Measurements from ENCODE around the gene STRA8. TPM values are rescaled to one million over a fixed set of nuclear protein-coding genes. Genes with fewer than 3 reads are reported as not detected.

The STRA8 gene
- total and polyA plus RNA-seq, 2 donors = 0.16 to 0.28 TPM

DNA sequence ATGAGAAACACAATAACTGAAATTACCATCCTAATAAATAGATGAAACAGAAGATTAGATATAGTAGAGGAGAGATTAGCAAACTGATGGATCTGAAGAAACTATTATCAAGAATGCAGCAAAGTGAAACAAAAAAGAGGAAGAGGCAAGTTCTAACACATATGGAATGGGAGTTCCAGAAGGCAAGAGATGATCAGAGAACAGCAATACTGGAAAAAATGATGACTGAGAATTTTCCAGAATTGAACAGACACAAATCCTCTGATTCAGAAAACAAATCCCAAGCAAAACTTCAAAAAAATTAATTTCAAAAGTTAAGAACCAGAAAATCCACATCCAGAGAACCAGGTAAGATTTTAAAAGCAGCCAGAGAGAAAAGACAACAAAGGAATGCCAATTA, 42.9 kb upstream of the STRA8 start:
- peaks cover 67 to 73% of the 10 kb centered on the region in 2 donors for H3K36me3 ChIP-seq (ENCODE audit: control insufficient read depth in 2 of 2, insufficient read depth in 2 of 2, low read length in 1 of 2)
- no peak for DNase-seq (ENCODE audit: low read depth in 6 of 9, low spot score in 9 of 9)
- peaks cover 0 to 4% of the 10 kb centered on the region in 2 donors for H3K4me1 ChIP-seq (ENCODE audit: control insufficient read depth in 2 of 2, insufficient read depth in 2 of 2, low read length in 2 of 2)
- no peaks in the 10 kb centered on the region for H3K27me3 ChIP-seq (ENCODE audit: control insufficient read depth in 2 of 2, insufficient read depth in 1 of 2, low read length in 1 of 2)
- peak overlapping the region in 1 of 2 donors; percentile 55 for H3K27ac ChIP-seq (ENCODE audit: low read depth in 1 of 2, low read length in 1 of 2)
- no peaks in the 10 kb centered on the region for H3K9me3 ChIP-seq (ENCODE audit: control insufficient read depth in 2 of 2, insufficient read depth in 1 of 2, low read length in 1 of 2)
- H3K4me3 ChIP-seq (ENCODE audit: low read length in 2 of 2) = no peak overlapping the region

DNA sequence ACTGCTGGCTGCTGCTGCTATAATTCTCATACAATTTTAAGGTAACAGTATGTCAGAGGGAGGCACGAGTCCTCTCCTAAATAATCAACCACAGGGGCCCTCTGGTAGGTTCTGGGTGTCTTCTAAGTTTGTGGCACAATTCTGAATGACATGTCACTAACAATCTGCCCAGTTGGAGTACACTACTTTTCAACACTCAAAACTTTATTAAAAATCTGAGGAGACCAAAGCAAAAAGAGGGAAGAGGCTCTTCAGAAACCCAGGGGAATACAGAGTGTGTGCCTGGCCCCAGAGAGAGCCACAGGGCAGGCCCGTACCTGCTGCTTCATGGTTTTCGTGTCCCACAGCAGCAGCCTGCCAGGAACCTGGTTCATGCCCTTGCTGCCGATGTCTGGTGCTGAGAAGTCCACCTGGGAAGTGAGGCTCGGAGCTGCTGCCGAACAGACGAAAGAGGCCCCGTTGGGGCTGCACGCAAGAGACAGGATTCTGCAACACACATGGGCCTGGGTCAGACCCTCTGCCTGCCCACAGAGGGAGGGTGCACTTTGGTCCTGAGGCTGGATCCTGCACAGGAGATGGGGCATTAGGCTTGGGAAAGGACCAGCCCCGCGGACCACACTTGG, 40.6 kb upstream of the STRA8 start:
- DNase-seq (ENCODE audit: low read depth in 6 of 9, low spot score in 9 of 9) = no peak
- no peak overlapping the region for H3K4me3 ChIP-seq (ENCODE audit: low read length in 2 of 2)
- 98% methylated on average over 11 of the region's 11 CpGs for WGBS
- H3K27me3 ChIP-seq (ENCODE audit: control insufficient read depth in 2 of 2, insufficient read depth in 1 of 2, low read length in 1 of 2) = no peaks in the 10 kb centered on the region
- H3K9me3 ChIP-seq (ENCODE audit: control insufficient read depth in 2 of 2, insufficient read depth in 1 of 2, low read length in 1 of 2) = no peaks in the 10 kb centered on the region
- peaks cover 64 to 72% of the 10 kb centered on the region in 2 donors for H3K36me3 ChIP-seq (ENCODE audit: control insufficient read depth in 2 of 2, insufficient read depth in 2 of 2, low read length in 1 of 2)
- H3K4me1 ChIP-seq (ENCODE audit: control insufficient read depth in 2 of 2, insufficient read depth in 2 of 2, low read length in 2 of 2) = peaks cover 0 to 4% of the 10 kb centered on the region in 2 donors
- no peak overlapping the region for H3K27ac ChIP-seq (ENCODE audit: low read depth in 1 of 2, low read length in 1 of 2)

DNA sequence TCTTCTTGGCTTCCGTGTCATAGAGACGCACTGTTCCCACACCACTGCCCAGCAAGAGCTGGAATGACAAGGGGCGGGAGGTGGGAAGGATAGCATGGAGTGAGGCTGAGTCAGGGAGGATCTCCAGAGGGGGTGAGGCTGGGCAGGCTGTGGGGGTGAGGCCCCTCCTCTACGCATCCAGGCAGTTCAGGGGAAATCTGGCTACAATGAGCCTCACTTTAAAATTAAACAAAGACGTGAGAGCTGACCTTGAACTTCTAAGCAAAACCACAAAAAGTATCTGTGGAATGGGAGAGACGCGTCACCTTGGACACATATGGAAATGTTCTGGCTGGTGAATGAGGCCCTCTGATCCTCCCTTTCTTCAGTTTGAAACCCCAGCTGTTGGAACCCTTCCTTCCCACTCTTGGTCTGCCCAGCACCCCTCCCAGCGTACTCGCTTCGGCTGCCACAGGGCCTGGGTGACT, 40.0 kb upstream of the STRA8 start:
- Histone ChIP-seq H3K27me3 (ENCODE audit: control insufficient read depth in 2 of 2, insufficient read depth in 1 of 2, low read length in 1 of 2) (no peaks in the 10 kb centered on the region), H3K4me3 (ENCODE audit: low read length in 2 of 2) (no peak overlapping the region), H3K9me3 (ENCODE audit: control insufficient read depth in 2 of 2, insufficient read depth in 1 of 2, low read length in 1 of 2) (no peaks in the 10 kb centered on the region), H3K4me1 (ENCODE audit: control insufficient read depth in 2 of 2, insufficient read depth in 2 of 2, low read length in 2 of 2) (peaks cover 0 to 4% of the 10 kb centered on the region in 2 donors), H3K27ac (ENCODE audit: low read depth in 1 of 2, low read length in 1 of 2) (peak overlapping the region; percentile 21 to 38), H3K36me3 (ENCODE audit: control insufficient read depth in 2 of 2, insufficient read depth in 2 of 2, low read length in 1 of 2) (peaks cover 62 to 69% of the 10 kb centered on the region in 2 donors)
- no peak for DNase-seq (ENCODE audit: low read depth in 6 of 9, low spot score in 9 of 9)
- 92% methylated on average over 10 of the region's 10 CpGs for WGBS

DNA sequence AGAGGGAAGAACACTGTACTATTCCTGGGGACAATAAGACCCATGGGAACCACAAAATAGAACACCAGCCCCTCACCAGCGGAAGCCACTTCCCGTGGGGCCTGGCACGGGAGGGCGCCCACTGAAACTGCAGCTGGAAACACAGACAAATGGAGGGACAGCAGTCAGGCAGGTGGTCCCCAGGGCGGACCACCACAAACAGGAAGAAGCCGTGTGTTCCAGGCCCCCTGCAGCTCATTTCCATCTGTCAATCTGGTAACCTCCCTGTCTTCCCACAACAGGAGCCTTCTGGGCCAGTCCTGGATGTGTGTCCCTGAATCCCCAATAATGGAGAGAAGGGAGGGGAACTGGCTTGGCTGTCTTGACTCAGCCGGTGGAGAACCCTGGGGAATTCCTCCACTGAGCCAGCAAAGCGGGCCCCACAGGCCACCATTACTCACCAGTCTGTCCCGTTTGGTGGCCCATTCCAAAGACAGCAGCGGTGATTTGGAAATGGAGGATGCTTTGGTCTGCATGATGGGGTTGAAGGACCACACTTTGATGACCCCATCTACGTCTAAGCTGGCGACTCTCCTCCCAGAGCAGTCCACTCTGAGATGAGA, 39.0 kb upstream of the STRA8 start:
- H3K9me3 ChIP-seq (ENCODE audit: control insufficient read depth in 2 of 2, insufficient read depth in 1 of 2, low read length in 1 of 2) = no peaks in the 10 kb centered on the region
- peaks cover 59 to 63% of the 10 kb centered on the region in 2 donors for H3K36me3 ChIP-seq (ENCODE audit: control insufficient read depth in 2 of 2, insufficient read depth in 2 of 2, low read length in 1 of 2)
- H3K4me3 ChIP-seq (ENCODE audit: low read length in 2 of 2) = no peak overlapping the region
- DNase-seq (ENCODE audit: low read depth in 6 of 9, low spot score in 9 of 9) = no peak
- 95% methylated on average over 12 of the region's 12 CpGs for WGBS
- H3K27me3 ChIP-seq (ENCODE audit: control insufficient read depth in 2 of 2, insufficient read depth in 1 of 2, low read length in 1 of 2) = no peaks in the 10 kb centered on the region
- no peak overlapping the region for H3K27ac ChIP-seq (ENCODE audit: low read depth in 1 of 2, low read length in 1 of 2)
- H3K4me1 ChIP-seq (ENCODE audit: control insufficient read depth in 2 of 2, insufficient read depth in 2 of 2, low read length in 2 of 2) = no peaks in the 10 kb centered on the region

DNA sequence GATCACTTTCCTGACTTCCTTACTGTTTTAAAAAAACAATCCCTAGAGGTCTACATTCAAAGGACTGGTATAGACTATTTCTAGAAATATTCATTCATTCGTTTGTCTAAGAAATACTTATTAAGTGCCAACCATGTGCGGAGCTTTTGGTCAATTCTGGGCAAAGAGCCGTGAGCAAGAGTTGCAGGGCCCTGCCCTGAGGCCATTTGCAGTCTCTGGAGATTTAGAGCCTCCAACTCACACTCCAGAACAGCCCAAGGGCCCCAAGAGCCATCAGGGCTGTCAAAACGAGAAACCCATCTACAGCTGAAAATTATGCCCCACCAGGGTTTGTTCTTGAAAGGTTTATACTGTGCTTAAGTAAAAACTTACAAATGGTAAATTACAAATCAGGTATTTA, 38.5 kb upstream of the STRA8 start:
- WGBS = 97% methylated on average over 4 of the region's 4 CpGs
- no peak for DNase-seq (ENCODE audit: low read depth in 6 of 9, low spot score in 9 of 9)
- no peaks in the 10 kb centered on the region for H3K27me3 ChIP-seq (ENCODE audit: control insufficient read depth in 2 of 2, insufficient read depth in 1 of 2, low read length in 1 of 2)
- H3K9me3 ChIP-seq (ENCODE audit: control insufficient read depth in 2 of 2, insufficient read depth in 1 of 2, low read length in 1 of 2) = no peaks in the 10 kb centered on the region
- no peak overlapping the region for H3K4me3 ChIP-seq (ENCODE audit: low read length in 2 of 2)
- H3K36me3 ChIP-seq (ENCODE audit: control insufficient read depth in 2 of 2, insufficient read depth in 2 of 2, low read length in 1 of 2) = peaks cover 59 to 62% of the 10 kb centered on the region in 2 donors
- no peak overlapping the region for H3K27ac ChIP-seq (ENCODE audit: low read depth in 1 of 2, low read length in 1 of 2)
- H3K4me1 ChIP-seq (ENCODE audit: control insufficient read depth in 2 of 2, insufficient read depth in 2 of 2, low read length in 2 of 2) = no peaks in the 10 kb centered on the region

DNA sequence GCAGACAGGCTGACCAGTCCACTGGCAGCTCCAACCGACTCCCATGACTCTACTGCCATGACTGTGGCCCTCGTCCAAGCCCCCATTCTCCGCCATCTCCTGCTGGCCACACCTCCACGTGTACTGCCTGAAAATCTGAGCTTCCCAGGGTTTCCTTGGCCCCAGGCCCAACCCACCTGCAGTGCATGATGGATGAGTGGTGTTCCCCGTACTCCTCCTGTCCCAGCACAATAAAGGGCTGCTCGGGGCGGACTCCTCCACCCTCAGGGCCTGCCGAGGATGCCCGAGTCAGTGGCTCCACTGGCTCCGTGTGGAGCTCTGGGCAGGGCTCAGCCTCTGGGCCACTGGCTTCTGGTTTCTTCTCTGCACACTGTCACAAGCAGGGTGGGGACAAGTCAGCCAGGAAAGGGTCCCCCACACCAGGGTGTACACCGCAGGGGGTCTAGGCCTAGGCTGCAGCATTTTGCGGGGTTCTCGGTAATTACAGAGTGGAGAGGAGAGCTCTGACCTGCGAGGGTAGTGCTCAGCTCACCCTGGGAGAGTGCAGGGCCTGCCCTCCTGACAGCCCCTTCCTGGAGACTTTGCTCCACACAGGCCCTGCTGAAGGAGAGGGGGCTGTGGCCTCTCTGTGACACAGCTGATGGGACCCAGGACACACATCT, 37.5 kb upstream of the STRA8 start:
- WGBS = 96% methylated on average over 14 of the region's 14 CpGs
- no peak for DNase-seq (ENCODE audit: low read depth in 6 of 9, low spot score in 9 of 9)
- Histone ChIP-seq H3K27ac (ENCODE audit: low read depth in 1 of 2, low read length in 1 of 2) (no peak overlapping the region), H3K9me3 (ENCODE audit: control insufficient read depth in 2 of 2, insufficient read depth in 1 of 2, low read length in 1 of 2) (no peaks in the 10 kb centered on the region), H3K4me3 (ENCODE audit: low read length in 2 of 2) (no peak overlapping the region), H3K27me3 (ENCODE audit: control insufficient read depth in 2 of 2, insufficient read depth in 1 of 2, low read length in 1 of 2) (no peaks in the 10 kb centered on the region), H3K4me1 (ENCODE audit: control insufficient read depth in 2 of 2, insufficient read depth in 2 of 2, low read length in 2 of 2) (no peaks in the 10 kb centered on the region), H3K36me3 (ENCODE audit: control insufficient read depth in 2 of 2, insufficient read depth in 2 of 2, low read length in 1 of 2) (peaks cover 62 to 66% of the 10 kb centered on the region in 2 donors)

DNA sequence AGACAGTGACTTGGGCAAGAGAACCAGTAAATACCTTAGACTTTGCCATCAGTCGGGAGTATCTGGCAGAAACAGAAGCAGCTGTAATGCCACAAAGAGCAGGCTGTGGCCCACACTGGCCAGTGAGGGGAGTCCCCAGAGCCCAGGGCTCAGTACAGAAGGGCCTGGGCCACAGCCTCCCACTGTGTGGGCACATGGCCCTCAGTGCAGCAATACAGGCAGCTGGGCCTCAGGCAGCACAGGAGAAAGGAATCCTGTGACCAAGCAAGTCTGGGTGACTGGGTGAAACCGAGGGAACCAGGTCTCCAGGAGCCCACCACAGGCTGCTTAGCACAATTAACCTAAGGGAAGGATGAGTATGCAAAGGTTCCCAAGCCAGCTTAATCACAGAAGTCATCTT, 36.3 kb upstream of the STRA8 start:
- Histone ChIP-seq H3K36me3 (ENCODE audit: control insufficient read depth in 2 of 2, insufficient read depth in 2 of 2, low read length in 1 of 2) (peaks cover 58 to 68% of the 10 kb centered on the region in 2 donors), H3K27me3 (ENCODE audit: control insufficient read depth in 2 of 2, insufficient read depth in 1 of 2, low read length in 1 of 2) (no peaks in the 10 kb centered on the region), H3K9me3 (ENCODE audit: control insufficient read depth in 2 of 2, insufficient read depth in 1 of 2, low read length in 1 of 2) (no peaks in the 10 kb centered on the region), H3K4me1 (ENCODE audit: control insufficient read depth in 2 of 2, insufficient read depth in 2 of 2, low read length in 2 of 2) (no peaks in the 10 kb centered on the region), H3K4me3 (ENCODE audit: low read length in 2 of 2) (no peak overlapping the region), H3K27ac (ENCODE audit: low read depth in 1 of 2, low read length in 1 of 2) (no peak overlapping the region)
- 95% methylated on average over 2 of the region's 2 CpGs for WGBS
- DNase-seq (ENCODE audit: low read depth in 6 of 9, low spot score in 9 of 9) = no peak

DNA sequence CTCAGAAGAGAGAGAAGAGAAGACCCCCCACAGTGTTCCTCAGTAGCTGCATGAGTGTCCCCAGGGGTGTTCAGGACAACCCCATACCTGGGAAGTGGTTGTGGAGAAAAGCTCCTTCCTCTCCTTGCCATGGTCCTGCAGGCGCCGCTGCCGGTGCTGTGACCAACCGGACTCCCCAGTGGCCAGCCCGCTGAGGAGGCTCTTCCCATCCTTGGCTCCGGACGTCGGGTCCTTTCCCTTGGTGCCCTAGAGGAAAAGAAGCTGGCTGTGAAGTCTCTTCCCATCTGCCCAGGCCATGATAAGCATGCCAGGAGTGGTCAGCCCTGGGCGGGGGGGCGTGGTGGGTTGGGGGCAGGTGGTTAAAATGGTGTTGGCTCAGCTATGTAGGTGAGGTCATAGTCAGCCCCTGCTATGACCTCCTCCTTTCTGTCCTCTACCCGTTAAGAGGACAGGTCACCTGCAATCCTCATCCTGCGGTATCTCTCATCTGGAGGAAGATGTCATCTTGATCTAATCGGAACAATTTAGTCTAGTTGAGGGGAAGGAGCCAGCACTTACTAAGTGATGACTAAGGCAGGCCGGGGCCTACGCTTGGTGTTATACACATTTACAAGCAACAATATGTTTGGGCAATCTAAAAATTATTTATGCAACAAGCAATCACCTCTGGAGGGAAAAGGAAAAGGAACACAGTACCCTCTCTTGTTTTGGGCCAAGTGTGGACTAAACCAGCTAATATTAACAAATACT, 35.6 kb upstream of the STRA8 start:
- no peak overlapping the region for H3K27ac ChIP-seq (ENCODE audit: low read depth in 1 of 2, low read length in 1 of 2)
- H3K36me3 ChIP-seq (ENCODE audit: control insufficient read depth in 2 of 2, insufficient read depth in 2 of 2, low read length in 1 of 2) = peaks cover 54 to 65% of the 10 kb centered on the region in 2 donors
- WGBS = 97% methylated on average over 15 of the region's 15 CpGs
- H3K4me3 ChIP-seq (ENCODE audit: low read length in 2 of 2) = no peak overlapping the region
- no peaks in the 10 kb centered on the region for H3K27me3 ChIP-seq (ENCODE audit: control insufficient read depth in 2 of 2, insufficient read depth in 1 of 2, low read length in 1 of 2)
- H3K9me3 ChIP-seq (ENCODE audit: control insufficient read depth in 2 of 2, insufficient read depth in 1 of 2, low read length in 1 of 2) = no peaks in the 10 kb centered on the region
- H3K4me1 ChIP-seq (ENCODE audit: control insufficient read depth in 2 of 2, insufficient read depth in 2 of 2, low read length in 2 of 2) = no peaks in the 10 kb centered on the region
- DNase-seq (ENCODE audit: low read depth in 6 of 9, low spot score in 9 of 9) = no peak

DNA sequence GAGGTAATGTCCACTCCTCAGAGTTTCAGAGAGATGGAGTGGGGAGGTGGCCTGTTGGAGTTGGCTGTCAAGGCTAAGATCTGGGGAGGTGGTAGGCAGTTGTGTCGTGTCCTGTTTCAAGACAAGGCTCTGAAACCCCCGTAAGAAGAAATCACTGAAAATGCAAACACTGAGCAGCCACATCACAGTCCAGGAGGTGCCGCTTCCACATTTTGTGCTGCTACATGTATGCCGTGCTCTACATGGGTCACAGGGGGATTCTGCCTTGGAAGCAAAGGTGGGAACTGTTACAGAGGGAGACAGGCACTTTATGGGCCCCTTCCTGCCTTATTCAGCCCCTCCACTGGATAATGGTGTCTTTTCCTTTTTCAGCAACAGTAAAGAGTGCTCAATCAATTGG, 34.2 kb upstream of the STRA8 start:
- H3K4me1 ChIP-seq (ENCODE audit: control insufficient read depth in 2 of 2, insufficient read depth in 2 of 2, low read length in 2 of 2) = peaks cover 0 to 4% of the 10 kb centered on the region in 2 donors
- no peak for DNase-seq (ENCODE audit: low read depth in 6 of 9, low spot score in 9 of 9)
- peaks cover 52 to 65% of the 10 kb centered on the region in 2 donors for H3K36me3 ChIP-seq (ENCODE audit: control insufficient read depth in 2 of 2, insufficient read depth in 2 of 2, low read length in 1 of 2)
- H3K4me3 ChIP-seq (ENCODE audit: low read length in 2 of 2) = no peak overlapping the region
- 96% methylated on average over 4 of the region's 4 CpGs for WGBS
- H3K27me3 ChIP-seq (ENCODE audit: control insufficient read depth in 2 of 2, insufficient read depth in 1 of 2, low read length in 1 of 2) = no peaks in the 10 kb centered on the region
- no peaks in the 10 kb centered on the region for H3K9me3 ChIP-seq (ENCODE audit: control insufficient read depth in 2 of 2, insufficient read depth in 1 of 2, low read length in 1 of 2)
- H3K27ac ChIP-seq (ENCODE audit: low read depth in 1 of 2, low read length in 1 of 2) = no peak overlapping the region
